Testis (tissue), 3 donors: ENCODE data around the gene GNAO1. TPM values are rescaled to one million over a fixed set of nuclear protein-coding genes. Genes with fewer than 3 reads are reported as not detected.

ENCODE experiments used
- DNase-seq: peaks from one replicate; pipeline ENCODE4 v3.0.0-alpha.2; 2019
- H3K27ac ChIP-seq, 2 donors: fragments of 200-600 bp; sonication (generic); one replicate each; pipeline ENCODE4 v1.5.1; 2019
- H3K27me3 ChIP-seq: fragments of 200-600 bp; sonication (generic); one replicate; pipeline ENCODE4 v1.5.1; 2019
- H3K36me3 ChIP-seq: fragments of 200-600 bp; sonication (generic); one replicate; pipeline ENCODE4 v1.5.1; 2017; ENCODE audit warnings: low read depth; ENCODE audit errors: missing control alignments
- H3K4me1 ChIP-seq: fragments of 200-600 bp; sonication (generic); one replicate; pipeline ENCODE4 v1.5.1; 2019
- H3K4me3 ChIP-seq, 2 donors: fragments of 200-600 bp; sonication (generic); one replicate each; pipeline ENCODE4 v1.5.1; 2017 to 2019
- H3K9me3 ChIP-seq: fragments of 200-600 bp; sonication (generic); one replicate; pipeline ENCODE4 v1.5.1; 2017
- POLR2A ChIP-seq: fragments of 450-650 bp; IDR thresholded peaks from one replicate; pipeline ENCODE4 v1.6.1; 2017; ENCODE audit warnings: antibody characterized with exemption, mild to moderate bottlenecking, moderate library complexity
- WGBS, 2 donors: methylation state at CpG; one replicate each; pipeline ENCODE4 v1.1.5; 2018; 5-methylcytosine and 5-hydroxymethylcytosine counted together
- intact Hi-C: fragments of 100-400 bp; cut with DNase I; formaldehyde crosslinking; loops from one replicate; pipeline ENCODE4 v1.15.1; 2023; ENCODE audit warnings: low total_unique reads
- polyA plus RNA-seq: library from polyadenylated mRNA; stranded (reverse); fragments of 350-450 nt; fragmentation: Illumina TruSeq; extraction: RNeasy Lipid Tissue Mini Kit (QIAGEN cat#74804); gene quantifications from one replicate; pipeline ENCODE4 v1.2.3, GENCODE V29; 2014; ENCODE audit warnings: low read depth, low replicate concordance; ENCODE audit not compliant: insufficient read depth
- total RNA-seq, 2 donors: library from RNA; depleted of rRNA; stranded (reverse); fragments of >200 nt; gene quantifications; one replicate each; pipeline ENCODE4 v1.2.3, GENCODE V29; 2016
- TF ChIP-seq, protein P1 (sequence below), 3 experiments: fragments of 450-650 bp in 2 of 3; fragments of 200-600 bp in 1 of 3; sonication (generic) in 1 of 3; IDR thresholded peaks; one replicate each; pipeline ENCODE4 v1.5.1; 2016 to 2019; ENCODE audit warnings: antibody characterized with exemption in 3 of 3, mild to moderate bottlenecking in 2 of 3, moderate library complexity in 1 of 3

The GNAO1 gene
- total and polyA plus RNA-seq, 3 donors from 2014 or later: 28.6 to 37.1 (median 33.3) TPM

DNA sequence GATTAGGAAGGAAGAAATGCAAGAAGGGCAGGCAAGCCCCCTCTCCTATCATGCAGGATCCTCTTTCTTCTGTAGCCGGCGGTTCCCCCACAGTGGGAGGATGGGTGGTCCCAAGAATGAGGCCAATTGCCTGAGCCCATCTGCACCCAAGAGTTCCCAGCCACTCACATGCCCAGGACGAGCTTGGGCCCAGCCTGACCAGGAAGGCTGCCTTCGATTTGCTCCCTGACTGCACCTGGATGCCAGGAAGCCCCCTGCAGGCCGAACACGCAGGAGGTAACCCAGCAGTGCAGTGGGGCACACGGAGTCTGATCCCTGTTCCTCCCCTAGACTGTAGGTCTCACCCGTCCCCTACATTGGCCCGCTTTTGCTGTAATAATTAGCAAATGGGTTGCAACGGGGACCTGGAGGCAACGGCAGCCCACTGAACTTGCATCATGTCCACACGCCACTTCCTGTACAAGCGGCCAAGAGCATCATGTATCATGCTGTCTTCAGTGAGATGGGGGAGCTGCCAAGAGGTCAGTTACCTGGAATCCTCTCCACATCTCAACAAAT lies 166.6 kb downstream of the GNAO1 start:
- intact Hi-C loops: no loop called here
- WGBS, 2 donors: 86% methylated on average over 13 of the region's 13 CpGs; no CpG with 5 or more reads in 1 of the 2 donors

GRCh38 chr16:56360117-56361008 lies 169.1 kb downstream of the GNAO1 start:
- Histone ChIP-seq H3K27ac (no peak overlapping the region), H3K36me3 (no peaks in the 10 kb centered on the region), H3K4me1 (peaks cover 7% of the 10 kb centered on the region), H3K4me3 (no peak overlapping the region), H3K27me3 (no peaks in the 10 kb centered on the region), H3K9me3 (no peaks in the 10 kb centered on the region)
- WGBS, 2 donors: 85 to 87% methylated on average over 8 to 15 of the region's 15 CpGs
- DNase-seq: peak; percentile 13
- intact Hi-C loops: no loop called here
- TF ChIP-seq, protein P1, sequence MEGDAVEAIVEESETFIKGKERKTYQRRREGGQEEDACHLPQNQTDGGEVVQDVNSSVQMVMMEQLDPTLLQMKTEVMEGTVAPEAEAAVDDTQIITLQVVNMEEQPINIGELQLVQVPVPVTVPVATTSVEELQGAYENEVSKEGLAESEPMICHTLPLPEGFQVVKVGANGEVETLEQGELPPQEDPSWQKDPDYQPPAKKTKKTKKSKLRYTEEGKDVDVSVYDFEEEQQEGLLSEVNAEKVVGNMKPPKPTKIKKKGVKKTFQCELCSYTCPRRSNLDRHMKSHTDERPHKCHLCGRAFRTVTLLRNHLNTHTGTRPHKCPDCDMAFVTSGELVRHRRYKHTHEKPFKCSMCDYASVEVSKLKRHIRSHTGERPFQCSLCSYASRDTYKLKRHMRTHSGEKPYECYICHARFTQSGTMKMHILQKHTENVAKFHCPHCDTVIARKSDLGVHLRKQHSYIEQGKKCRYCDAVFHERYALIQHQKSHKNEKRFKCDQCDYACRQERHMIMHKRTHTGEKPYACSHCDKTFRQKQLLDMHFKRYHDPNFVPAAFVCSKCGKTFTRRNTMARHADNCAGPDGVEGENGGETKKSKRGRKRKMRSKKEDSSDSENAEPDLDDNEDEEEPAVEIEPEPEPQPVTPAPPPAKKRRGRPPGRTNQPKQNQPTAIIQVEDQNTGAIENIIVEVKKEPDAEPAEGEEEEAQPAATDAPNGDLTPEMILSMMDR (IDR thresholded peaks at IDR 0.05): no peak
- no peak for TF ChIP-seq POLR2A

More for the DNA sequence above, 166.6 kb downstream of the GNAO1 start:
- no peaks in the 10 kb centered on the region for H3K36me3 ChIP-seq
- peak; percentile 12 for DNase-seq
- H3K9me3 ChIP-seq: no peaks in the 10 kb centered on the region
- H3K27me3 ChIP-seq: no peaks in the 10 kb centered on the region
- peak overlapping the region in 1 of 2 donors; percentile 33 for H3K27ac ChIP-seq
- H3K4me3 ChIP-seq: no peak overlapping the region
- TF ChIP-seq, protein P1 (IDR thresholded peaks at IDR 0.05): no peak
- TF ChIP-seq POLR2A: no peak
- H3K4me1 ChIP-seq: peaks cover 7% of the 10 kb centered on the region

DNA sequence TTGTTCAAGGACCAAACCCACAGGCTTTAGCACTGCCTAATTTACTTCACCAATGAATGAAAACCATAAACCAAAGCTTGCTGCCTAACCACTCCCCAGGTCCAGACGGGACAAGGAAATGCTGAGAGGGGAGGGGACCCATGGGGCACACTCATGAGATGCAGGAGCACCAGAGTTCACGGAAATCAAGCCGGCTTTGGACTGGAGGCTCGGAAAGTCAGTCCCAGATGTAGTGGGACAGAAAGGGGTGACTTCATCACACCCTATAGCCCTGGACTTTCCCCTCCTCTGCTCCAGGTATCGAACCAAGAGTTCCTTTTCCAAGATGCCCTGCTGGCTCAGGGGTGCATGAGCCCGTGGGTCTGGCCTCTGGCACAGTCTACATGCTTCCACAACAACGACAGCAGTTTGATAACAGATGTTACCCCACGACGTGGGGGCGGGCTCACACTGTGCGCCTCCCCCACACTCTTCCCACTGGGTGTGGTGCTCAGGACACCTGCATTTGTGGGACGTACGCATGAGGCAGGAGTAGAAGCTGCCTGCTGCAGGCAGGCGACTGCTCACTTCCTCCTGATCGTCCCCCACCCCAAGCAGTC lies 170.9 kb downstream of the GNAO1 start:
- Histone ChIP-seq H3K4me3 (no peak overlapping the region), H3K4me1 (no peaks in the 10 kb centered on the region), H3K36me3 (no peaks in the 10 kb centered on the region), H3K27me3 (no peaks in the 10 kb centered on the region), H3K9me3 (no peaks in the 10 kb centered on the region), H3K27ac (no peak overlapping the region)
- 64 to 73% methylated on average over 11 to 15 of the region's 15 CpGs for WGBS, 2 donors
- no peak for TF ChIP-seq POLR2A
- intact Hi-C loops: no loop called here
- no peak for DNase-seq

DNA sequence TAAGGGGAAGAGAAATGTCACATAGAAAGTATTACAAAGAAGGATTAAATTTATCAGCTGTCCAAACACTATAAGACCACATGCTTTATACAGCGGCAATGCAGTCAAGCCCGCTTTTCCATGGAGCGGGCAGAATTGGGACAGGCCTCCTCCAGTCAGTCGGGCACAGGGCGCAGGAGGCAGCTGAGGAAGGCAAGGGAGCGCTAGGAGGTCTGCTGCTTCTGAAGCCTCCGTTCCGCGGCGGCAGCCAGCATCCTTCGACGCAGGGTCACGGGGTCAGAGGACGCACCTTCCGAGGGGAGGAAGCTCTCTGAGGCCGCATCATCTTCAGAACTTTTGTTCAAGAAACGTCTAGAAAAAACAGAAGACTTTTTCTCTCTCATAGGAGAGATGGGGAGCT lies 171.4 kb downstream of the GNAO1 start:
- Histone ChIP-seq H3K27me3 (no peaks in the 10 kb centered on the region), H3K36me3 (no peaks in the 10 kb centered on the region), H3K27ac (no peak overlapping the region), H3K4me1 (no peaks in the 10 kb centered on the region), H3K4me3 (no peak overlapping the region), H3K9me3 (no peaks in the 10 kb centered on the region)
- DNase-seq: no peak
- TF ChIP-seq, protein P1 (IDR thresholded peaks at IDR 0.05): no peak
- no peak for TF ChIP-seq POLR2A
- intact Hi-C loops: no loop called here
- WGBS, 2 donors: 90 to 94% methylated on average over 16 to 17 of the region's 17 CpGs

DNA sequence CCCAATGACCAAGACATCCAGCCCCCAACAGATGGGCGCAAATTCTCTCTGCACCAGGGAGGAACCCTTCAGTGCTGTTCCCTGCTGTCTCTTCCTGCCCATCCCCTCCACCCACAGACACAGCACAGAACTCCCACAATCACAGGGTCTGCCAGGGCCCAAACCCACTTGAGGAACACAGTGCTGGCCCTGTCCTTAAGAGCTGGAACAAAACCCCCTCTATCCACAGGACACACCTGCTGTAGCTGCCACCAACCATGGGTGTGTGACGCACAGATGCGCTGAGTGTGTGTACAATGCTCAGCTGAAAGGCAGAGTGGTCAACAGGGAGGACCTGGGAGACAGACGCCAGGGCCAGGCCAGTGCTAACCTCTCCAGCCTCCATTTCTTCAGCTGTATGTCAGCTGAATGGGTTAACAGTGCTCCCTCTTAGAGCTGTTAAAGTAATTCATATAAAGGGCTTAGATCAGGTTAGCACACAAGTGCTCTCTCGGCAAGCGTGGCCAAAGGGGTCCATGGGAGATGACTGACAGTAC lies 172.0 kb downstream of the GNAO1 start:
- 92 to 99% methylated on average over 6 of the region's 6 CpGs for WGBS, 2 donors
- no peaks in the 10 kb centered on the region for H3K9me3 ChIP-seq
- H3K4me3 ChIP-seq: no peak overlapping the region
- no peak for DNase-seq
- intact Hi-C loops: no loop called here
- TF ChIP-seq, protein P1 (IDR thresholded peaks at IDR 0.05): no peak
- TF ChIP-seq POLR2A: no peak
- no peaks in the 10 kb centered on the region for H3K27me3 ChIP-seq
- H3K4me1 ChIP-seq: no peaks in the 10 kb centered on the region
- H3K36me3 ChIP-seq: no peaks in the 10 kb centered on the region
- no peak overlapping the region for H3K27ac ChIP-seq
